ENCODE data around the gene PAQR9. TPM values are rescaled to one million over a fixed set of nuclear protein-coding genes. Genes with fewer than 3 reads are reported as not detected.
A peak's percentile ranks its signal among the peaks of the same experiment; 100 is the strongest.

The PAQR9 gene
- polyA plus RNA-seq, 6 donors from 2014 or later: not detected

- DNase-seq (no peak), ATAC-seq (ENCODE audit: low read depth in 2 of 2) (no peak)
- Mint-ChIP-seq H3K4me1 (peaks cover 9 to 13% (median 13%) of the 10 kb centered on the region in 3 donors), H3K4me3 (no peak overlapping the region), H3K9me3 (no peaks in the 10 kb centered on the region), H3K27ac (no peak overlapping the region), H3K36me3 (peaks cover 0 to 12% of the 10 kb centered on the region in 2 donors), H3K27me3 (peaks cover 34 to 62% (median 62%) of the 10 kb centered on the region in 3 donors)
These were observed 4.8 kb downstream of the PAQR9 start for GRCh38 chr3:142958707-142959106.

- no peak overlapping the region for H3K4me3 Mint-ChIP-seq
- no peaks in the 10 kb centered on the region for H3K9me3 Mint-ChIP-seq
- no peak for ATAC-seq (ENCODE audit: low read depth in 2 of 2)
- H3K4me1 Mint-ChIP-seq: no peaks in the 10 kb centered on the region
- no peaks in the 10 kb centered on the region for H3K36me3 Mint-ChIP-seq
- no peak overlapping the region for H3K27ac Mint-ChIP-seq
- H3K27me3 Mint-ChIP-seq: peaks cover 50 to 68% (median 53%) of the 10 kb centered on the region in 3 donors
- DNase-seq: no peak
These were observed 10.0 kb downstream of the PAQR9 start for GRCh38 chr3:142953443-142953842.

DNA sequence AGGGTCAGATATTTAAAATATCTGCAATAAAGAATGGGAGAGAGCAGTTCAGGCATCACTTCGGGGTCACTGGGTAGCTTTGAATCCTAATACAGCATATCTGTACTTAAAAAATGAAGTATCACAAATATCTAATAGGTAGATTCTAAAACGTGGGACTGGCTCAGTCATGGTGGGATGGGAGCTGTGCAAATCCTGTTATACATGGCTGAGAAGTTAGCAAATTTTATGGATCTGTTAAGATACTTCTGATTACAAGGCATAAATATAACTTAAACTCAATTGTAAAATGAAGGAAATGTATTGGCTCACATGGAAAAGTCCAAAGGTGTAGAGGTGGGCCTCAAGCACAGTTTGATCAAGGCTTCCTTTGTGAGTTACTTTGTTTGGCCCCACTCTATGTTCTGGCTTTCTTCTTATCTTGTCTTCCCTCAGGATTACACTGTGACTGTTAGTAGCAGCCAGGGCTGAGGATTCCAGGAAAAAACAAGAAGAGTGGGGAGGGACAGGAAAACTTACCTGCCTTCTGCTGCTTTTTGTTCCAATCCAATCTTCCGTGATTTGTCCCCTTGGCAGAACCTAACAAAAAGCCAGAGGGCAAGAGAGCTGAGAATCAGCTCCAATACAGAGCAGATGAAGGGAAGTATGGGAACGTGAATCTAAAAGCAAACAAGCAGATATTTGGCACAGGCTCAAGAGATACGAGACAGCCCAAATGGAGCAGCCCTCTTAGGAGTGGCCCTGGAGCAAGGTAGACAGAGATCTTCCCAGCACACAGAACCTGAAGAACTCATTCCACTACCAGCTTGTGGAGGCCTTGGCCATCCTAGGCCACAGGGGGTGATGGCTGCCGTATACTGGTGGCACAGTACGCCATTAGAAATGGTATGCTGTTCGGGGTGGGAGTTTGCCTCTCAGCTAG is 10.9 kb downstream of the PAQR9 start:
- peaks cover 54 to 69% (median 57%) of the 10 kb centered on the region in 3 donors for H3K27me3 Mint-ChIP-seq
- DNase-seq (no peak), ATAC-seq (ENCODE audit: low read depth in 2 of 2) (no peak)
- no peaks in the 10 kb centered on the region for H3K4me1 Mint-ChIP-seq
- H3K36me3 Mint-ChIP-seq: no peaks in the 10 kb centered on the region
- H3K27ac Mint-ChIP-seq: peak overlapping the region in 1 of 6 donors; percentile 21
- peaks cover 0 to 2% (median 0%) of the 10 kb centered on the region in 7 donors for H3K9me3 Mint-ChIP-seq
- H3K4me3 Mint-ChIP-seq: peak overlapping the region in 1 of 8 donors; percentile 29

GRCh38 chr3:142951794-142952193 is 11.7 kb downstream of the PAQR9 start:
- Mint-ChIP-seq H3K9me3 (peaks cover 0 to 4% (median 0%) of the 10 kb centered on the region in 7 donors), H3K4me1 (peaks cover 0 to 4% (median 2%) of the 10 kb centered on the region in 3 donors), H3K27me3 (peaks cover 53 to 71% (median 57%) of the 10 kb centered on the region in 3 donors), H3K36me3 (no peaks in the 10 kb centered on the region), H3K4me3 (no peak overlapping the region), H3K27ac (no peak overlapping the region)
- DNase-seq (no peak), ATAC-seq (ENCODE audit: low read depth in 2 of 2) (no peak)

DNA sequence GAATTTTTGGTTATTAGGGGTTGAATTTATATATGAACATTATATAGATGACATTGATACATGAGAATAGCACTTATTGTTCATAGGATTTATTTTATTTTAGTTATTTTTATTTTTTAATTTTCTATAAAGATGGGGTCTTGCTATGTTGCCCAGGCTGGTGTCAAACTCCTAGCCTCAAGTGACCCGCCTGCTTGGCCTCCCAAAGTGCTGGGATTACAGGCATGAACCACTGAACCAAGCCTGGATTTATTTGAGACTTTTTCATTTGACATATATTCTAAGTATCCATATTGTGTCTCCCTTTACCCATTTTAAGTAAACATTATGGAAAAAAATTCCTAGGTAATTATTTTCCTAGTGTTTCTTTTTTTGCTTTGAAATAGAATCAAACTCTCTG is 12.5 kb downstream of the PAQR9 start:
- Mint-ChIP-seq H3K4me1 (peaks cover 0 to 4% (median 2%) of the 10 kb centered on the region in 3 donors), H3K9me3 (peaks cover 0 to 4% (median 0%) of the 10 kb centered on the region in 7 donors), H3K27ac (no peak overlapping the region), H3K27me3 (peaks cover 60 to 78% (median 62%) of the 10 kb centered on the region in 3 donors), H3K36me3 (no peaks in the 10 kb centered on the region), H3K4me3 (no peak overlapping the region)
- ATAC-seq (ENCODE audit: low read depth in 2 of 2) (no peak), DNase-seq (no peak)

- DNase-seq (no peak), ATAC-seq (ENCODE audit: low read depth in 2 of 2) (no peak)
- Mint-ChIP-seq H3K4me1 (peaks cover 0 to 4% (median 2%) of the 10 kb centered on the region in 3 donors), H3K4me3 (peak overlapping the region in 1 of 8 donors; percentile 21), H3K27ac (peak overlapping the region in 1 of 6 donors; percentile 25), H3K36me3 (no peaks in the 10 kb centered on the region), H3K27me3 (peaks cover 54 to 67% (median 65%) of the 10 kb centered on the region in 3 donors), H3K9me3 (peaks cover 0 to 4% (median 0%) of the 10 kb centered on the region in 7 donors)
These were observed 15.5 kb downstream of the PAQR9 start for GRCh38 chr3:142947799-142948575.

DNA sequence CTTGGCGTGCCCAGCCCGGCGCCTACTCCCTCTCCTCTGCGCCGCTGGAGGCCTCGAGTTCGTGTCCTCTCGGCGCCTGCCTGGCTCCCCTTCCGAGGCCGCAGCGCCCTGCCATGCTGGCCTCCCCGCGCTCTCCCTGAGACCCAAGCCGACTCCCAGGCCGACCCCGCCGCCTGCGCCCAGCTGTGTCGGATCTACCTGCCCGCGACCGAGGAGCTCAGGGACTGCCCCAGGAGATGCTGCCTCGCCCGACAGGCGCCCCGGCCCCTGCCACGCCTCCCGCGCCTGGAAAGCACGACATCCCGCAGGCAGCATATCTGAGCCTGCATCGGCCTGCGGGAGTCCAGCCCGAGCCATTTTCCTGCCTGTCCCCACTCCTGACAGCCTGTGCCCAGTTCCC is 16.1 kb downstream of the PAQR9 start:
- Mint-ChIP-seq H3K27ac (peak overlapping the region in 1 of 6 donors; percentile 25), H3K27me3 (peaks cover 50 to 65% (median 61%) of the 10 kb centered on the region in 3 donors), H3K4me3 (peak overlapping the region in 1 of 8 donors; percentile 21), H3K4me1 (peaks cover 0 to 4% (median 2%) of the 10 kb centered on the region in 3 donors), H3K36me3 (no peaks in the 10 kb centered on the region), H3K9me3 (peaks cover 0 to 4% (median 0%) of the 10 kb centered on the region in 7 donors)
- no peak for ATAC-seq (ENCODE audit: low read depth in 2 of 2)
- DNase-seq: no peak

- no peak overlapping the region for H3K27ac Mint-ChIP-seq
- ATAC-seq (ENCODE audit: low read depth in 2 of 2) (no peak), DNase-seq (no peak)
- peaks cover 45 to 61% (median 57%) of the 10 kb centered on the region in 3 donors for H3K27me3 Mint-ChIP-seq
- peak overlapping the region in 3 of 8 donors; percentile 13 to 18 (median 17) for H3K4me3 Mint-ChIP-seq
- peaks cover 0 to 4% (median 2%) of the 10 kb centered on the region in 3 donors for H3K4me1 Mint-ChIP-seq
- H3K9me3 Mint-ChIP-seq: peaks cover 0 to 4% (median 0%) of the 10 kb centered on the region in 7 donors
- H3K36me3 Mint-ChIP-seq: no peaks in the 10 kb centered on the region
These were observed 16.6 kb downstream of the PAQR9 start for GRCh38 chr3:142946861-142947260.

DNA sequence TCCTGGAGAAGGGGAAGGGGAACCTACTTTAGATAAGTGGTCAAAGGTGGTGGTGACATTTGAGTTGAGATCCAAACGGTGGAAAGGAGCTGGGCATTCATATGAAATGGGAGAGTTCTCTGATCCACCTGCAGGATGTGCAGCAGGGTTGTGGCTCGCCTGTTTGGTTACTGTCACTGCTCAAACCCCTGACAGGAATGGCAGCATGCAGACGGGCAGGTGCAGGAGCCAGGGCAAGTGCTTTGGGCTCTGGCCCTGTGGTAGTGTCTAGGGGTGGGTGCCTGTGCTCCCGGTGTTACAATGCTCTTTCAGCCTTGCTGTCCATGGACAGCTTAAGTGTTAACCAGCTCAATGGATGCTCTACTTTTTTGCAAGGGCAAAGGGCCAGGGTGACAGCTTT is 18.5 kb downstream of the PAQR9 start:
- Mint-ChIP-seq H3K27ac (no peak overlapping the region), H3K36me3 (no peaks in the 10 kb centered on the region), H3K4me3 (no peak overlapping the region), H3K4me1 (peaks cover 0 to 4% (median 2%) of the 10 kb centered on the region in 3 donors), H3K27me3 (peaks cover 30 to 53% (median 48%) of the 10 kb centered on the region in 3 donors), H3K9me3 (peaks cover 0 to 4% (median 0%) of the 10 kb centered on the region in 7 donors)
- no peak for ATAC-seq (ENCODE audit: low read depth in 2 of 2)
- DNase-seq: no peak

GRCh38 chr3:142944342-142944741 is 19.1 kb downstream of the PAQR9 start:
- Mint-ChIP-seq H3K27ac (peak overlapping the region in 1 of 6 donors; percentile 22), H3K4me3 (no peak overlapping the region), H3K4me1 (peaks cover 0 to 4% (median 2%) of the 10 kb centered on the region in 3 donors), H3K36me3 (no peaks in the 10 kb centered on the region), H3K27me3 (peaks cover 28 to 48% (median 42%) of the 10 kb centered on the region in 3 donors), H3K9me3 (peaks cover 0 to 4% (median 0%) of the 10 kb centered on the region in 7 donors)
- DNase-seq (no peak), ATAC-seq (ENCODE audit: low read depth in 2 of 2) (no peak)

DNA sequence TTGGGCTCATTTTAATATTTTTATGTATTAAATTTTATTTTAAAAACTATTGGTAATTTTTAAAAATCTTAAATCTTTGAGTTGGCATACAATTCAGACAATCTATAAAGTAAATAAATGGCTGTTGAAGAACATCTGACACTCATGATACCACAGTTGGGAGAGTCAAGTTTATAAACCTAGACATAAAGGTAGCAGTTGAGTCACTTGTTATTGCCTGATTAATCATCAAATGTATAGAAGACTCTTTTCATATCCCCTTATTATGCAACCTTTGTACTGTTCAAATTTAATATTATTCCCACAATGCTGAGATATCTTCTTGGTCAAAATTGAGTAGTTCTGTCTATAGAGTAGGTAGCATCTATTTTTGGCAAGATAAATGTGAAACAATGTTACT is 19.6 kb downstream of the PAQR9 start:
- no peak overlapping the region for H3K27ac Mint-ChIP-seq
- H3K27me3 Mint-ChIP-seq: peaks cover 28 to 43% (median 38%) of the 10 kb centered on the region in 3 donors
- no peaks in the 10 kb centered on the region for H3K36me3 Mint-ChIP-seq
- DNase-seq (no peak), ATAC-seq (ENCODE audit: low read depth in 2 of 2) (no peak)
- peaks cover 0 to 4% (median 2%) of the 10 kb centered on the region in 3 donors for H3K4me1 Mint-ChIP-seq
- H3K4me3 Mint-ChIP-seq: no peak overlapping the region
- H3K9me3 Mint-ChIP-seq: peaks cover 0 to 4% (median 0%) of the 10 kb centered on the region in 7 donors

DNA sequence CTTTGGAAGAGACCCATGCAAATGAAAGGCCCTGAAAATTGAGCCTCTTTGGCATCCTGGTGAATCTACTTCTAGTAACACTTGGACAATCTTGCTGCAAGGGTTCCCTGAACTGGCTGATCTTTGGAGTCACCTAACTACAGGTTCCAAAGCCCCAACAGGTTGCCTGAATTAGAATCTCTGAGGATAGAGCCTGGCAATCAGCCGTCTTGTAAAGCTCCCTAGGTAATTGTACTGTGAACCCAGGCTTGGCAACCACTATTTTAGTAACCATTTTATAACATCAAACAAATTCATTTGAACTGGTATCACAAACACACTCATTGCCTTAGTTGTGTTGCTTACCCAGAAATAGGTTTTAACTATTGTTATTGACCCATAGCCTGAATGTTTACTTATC is 20.1 kb downstream of the PAQR9 start:
- no peaks in the 10 kb centered on the region for H3K36me3 Mint-ChIP-seq
- DNase-seq: no peak
- no peak overlapping the region for H3K27ac Mint-ChIP-seq
- H3K27me3 Mint-ChIP-seq: peaks cover 28 to 38% (median 34%) of the 10 kb centered on the region in 3 donors
- peaks cover 0 to 4% (median 2%) of the 10 kb centered on the region in 3 donors for H3K4me1 Mint-ChIP-seq
- peaks cover 0 to 4% (median 0%) of the 10 kb centered on the region in 7 donors for H3K9me3 Mint-ChIP-seq
- H3K4me3 Mint-ChIP-seq: no peak overlapping the region
- no peak for ATAC-seq (ENCODE audit: low read depth in 2 of 2)
